Chondrocyte (in vitro differentiated cells): Measurements from ENCODE around the gene ABHD6. TPM values are rescaled to one million over a fixed set of nuclear protein-coding genes. Genes with fewer than 3 reads are reported as not detected.

Experiments
- DNase-seq: peaks from one replicate; pipeline ENCODE4 v3.0.0; 2021; ENCODE audit warnings: mixed read lengths, low spot score
- H3K27ac Mint-ChIP-seq: one replicate; pipeline ENCODE4 v1.8.0; 2021; ENCODE audit warnings: mild to moderate bottlenecking, moderate library complexity, mixed read lengths; ENCODE audit not compliant: unreplicated experiment
- H3K27me3 Mint-ChIP-seq: 2 replicates; pipeline ENCODE4 v1.8.0; 2021; ENCODE audit warnings: low read depth, mixed read lengths
- H3K36me3 Mint-ChIP-seq: 2 replicates; pipeline ENCODE4 v1.8.0; 2021; ENCODE audit warnings: low read depth, mixed read lengths
- H3K4me1 Mint-ChIP-seq: 2 replicates; pipeline ENCODE4 v1.8.0; 2021; ENCODE audit warnings: low read depth, mild to moderate bottlenecking, mixed read lengths
- H3K4me3 Mint-ChIP-seq: one replicate; pipeline ENCODE4 v1.8.0; 2021; ENCODE audit warnings: mild to moderate bottlenecking, moderate library complexity, mixed read lengths; ENCODE audit not compliant: unreplicated experiment
- H3K9me3 Mint-ChIP-seq: 2 replicates; pipeline ENCODE4 v1.8.0; 2021; ENCODE audit warnings: low read depth, mixed read lengths
- total RNA-seq: library from RNA; stranded (reverse); gene quantifications from 3 replicates; pipeline ENCODE4 v1.2.1, GENCODE V29; 2021
- TF ChIP-seq, protein P1 (sequence below): fragments of 200-600 bp; sonication (generic); IDR thresholded peaks from 2 replicates; pipeline ENCODE4 v1.5.0; 2021; ENCODE audit warnings: antibody characterized with exemption, mild to moderate bottlenecking, moderate library complexity

Gene ABHD6
- total RNA-seq, 1 donor from 2014 or later, result 7.4 TPM

DNA sequence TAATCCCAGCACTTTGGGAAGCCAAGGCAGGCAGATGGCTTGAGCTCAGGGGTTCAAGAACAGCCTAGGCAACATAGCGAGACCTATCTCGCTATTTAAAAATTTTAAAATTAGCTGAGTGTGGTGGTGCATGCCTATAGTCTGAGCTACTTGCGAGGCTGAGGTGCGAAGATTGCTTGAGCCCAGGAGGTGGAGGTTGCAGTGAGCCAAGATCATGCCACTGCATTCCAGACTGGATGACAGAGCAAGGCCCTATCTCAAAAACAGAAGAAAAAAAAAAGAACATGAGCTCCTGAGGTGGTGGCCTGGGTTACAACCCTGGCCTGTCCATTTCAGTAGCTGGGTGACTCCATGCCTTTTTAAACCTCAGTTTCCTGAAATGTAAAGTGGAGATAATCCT lies 34.1 kb upstream of the ABHD6 start:
- TF ChIP-seq, protein P1, sequence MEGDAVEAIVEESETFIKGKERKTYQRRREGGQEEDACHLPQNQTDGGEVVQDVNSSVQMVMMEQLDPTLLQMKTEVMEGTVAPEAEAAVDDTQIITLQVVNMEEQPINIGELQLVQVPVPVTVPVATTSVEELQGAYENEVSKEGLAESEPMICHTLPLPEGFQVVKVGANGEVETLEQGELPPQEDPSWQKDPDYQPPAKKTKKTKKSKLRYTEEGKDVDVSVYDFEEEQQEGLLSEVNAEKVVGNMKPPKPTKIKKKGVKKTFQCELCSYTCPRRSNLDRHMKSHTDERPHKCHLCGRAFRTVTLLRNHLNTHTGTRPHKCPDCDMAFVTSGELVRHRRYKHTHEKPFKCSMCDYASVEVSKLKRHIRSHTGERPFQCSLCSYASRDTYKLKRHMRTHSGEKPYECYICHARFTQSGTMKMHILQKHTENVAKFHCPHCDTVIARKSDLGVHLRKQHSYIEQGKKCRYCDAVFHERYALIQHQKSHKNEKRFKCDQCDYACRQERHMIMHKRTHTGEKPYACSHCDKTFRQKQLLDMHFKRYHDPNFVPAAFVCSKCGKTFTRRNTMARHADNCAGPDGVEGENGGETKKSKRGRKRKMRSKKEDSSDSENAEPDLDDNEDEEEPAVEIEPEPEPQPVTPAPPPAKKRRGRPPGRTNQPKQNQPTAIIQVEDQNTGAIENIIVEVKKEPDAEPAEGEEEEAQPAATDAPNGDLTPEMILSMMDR, result no peak
- Mint-ChIP-seq H3K9me3 (no peaks in the 10 kb centered on the region), H3K4me3 (no peak overlapping the region), H3K27ac (no peak overlapping the region), H3K36me3 (no peaks in the 10 kb centered on the region), H3K27me3 (no peaks in the 10 kb centered on the region), H3K4me1 (peaks cover 22% of the 10 kb centered on the region)
- peak; percentile 20 for DNase-seq

DNA sequence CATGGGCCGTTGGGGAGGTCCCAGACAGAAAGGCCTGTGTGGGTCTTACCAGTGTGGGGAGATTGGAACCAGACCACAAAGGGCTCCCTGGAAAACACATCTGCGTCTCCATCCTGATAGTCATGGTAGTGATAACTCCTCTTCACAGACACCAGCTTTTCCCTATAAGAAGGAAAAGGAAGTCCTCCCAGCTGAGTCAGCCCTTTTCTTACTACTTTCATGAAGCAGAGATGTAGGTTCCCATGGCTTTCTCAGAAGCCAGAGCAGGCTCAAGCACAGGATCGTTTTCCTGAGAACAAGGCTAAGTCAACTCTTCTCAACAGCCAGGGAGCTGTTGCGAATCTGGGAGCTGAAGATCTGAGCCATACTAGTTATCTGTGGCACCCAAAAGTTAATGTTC lies 32.9 kb upstream of the ABHD6 start:
- H3K36me3 Mint-ChIP-seq, result no peaks in the 10 kb centered on the region

DNA sequence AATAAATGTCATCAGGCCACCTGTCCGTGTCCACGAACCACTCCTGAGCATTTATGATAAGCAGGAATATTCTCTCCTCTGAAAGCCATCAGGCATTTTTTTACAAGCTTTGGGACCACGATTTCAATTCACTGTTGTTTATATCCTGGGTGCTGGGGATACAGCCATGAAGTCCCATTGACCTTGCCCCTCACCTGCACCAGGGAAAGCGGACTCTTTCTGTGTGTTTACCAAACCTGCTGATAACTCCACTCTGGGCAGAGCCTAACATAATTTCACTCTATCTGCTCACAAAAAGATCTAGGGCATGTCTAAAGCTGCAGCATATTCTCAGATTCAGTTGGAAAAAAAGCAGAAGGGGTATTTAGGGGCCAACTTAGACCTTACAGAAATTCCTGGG lies 31.6 kb upstream of the ABHD6 start:
- TF ChIP-seq, protein P1, result no peak
- no peak for DNase-seq
- H3K36me3 Mint-ChIP-seq, result no peaks in the 10 kb centered on the region
- H3K4me1 Mint-ChIP-seq, result peaks cover 10% of the 10 kb centered on the region
- no peak overlapping the region for H3K27ac Mint-ChIP-seq
- H3K9me3 Mint-ChIP-seq, result no peaks in the 10 kb centered on the region
- H3K4me3 Mint-ChIP-seq, result no peak overlapping the region
- peaks cover 7% of the 10 kb centered on the region for H3K27me3 Mint-ChIP-seq

More for the DNA sequence above, 32.9 kb upstream of the ABHD6 start:
- TF ChIP-seq, protein P1, result no peak
- Mint-ChIP-seq H3K27me3 (peaks cover 3% of the 10 kb centered on the region), H3K27ac (no peak overlapping the region), H3K9me3 (no peaks in the 10 kb centered on the region), H3K4me1 (peaks cover 16% of the 10 kb centered on the region), H3K4me3 (no peak overlapping the region)
- peak; percentile 26 for DNase-seq

DNA sequence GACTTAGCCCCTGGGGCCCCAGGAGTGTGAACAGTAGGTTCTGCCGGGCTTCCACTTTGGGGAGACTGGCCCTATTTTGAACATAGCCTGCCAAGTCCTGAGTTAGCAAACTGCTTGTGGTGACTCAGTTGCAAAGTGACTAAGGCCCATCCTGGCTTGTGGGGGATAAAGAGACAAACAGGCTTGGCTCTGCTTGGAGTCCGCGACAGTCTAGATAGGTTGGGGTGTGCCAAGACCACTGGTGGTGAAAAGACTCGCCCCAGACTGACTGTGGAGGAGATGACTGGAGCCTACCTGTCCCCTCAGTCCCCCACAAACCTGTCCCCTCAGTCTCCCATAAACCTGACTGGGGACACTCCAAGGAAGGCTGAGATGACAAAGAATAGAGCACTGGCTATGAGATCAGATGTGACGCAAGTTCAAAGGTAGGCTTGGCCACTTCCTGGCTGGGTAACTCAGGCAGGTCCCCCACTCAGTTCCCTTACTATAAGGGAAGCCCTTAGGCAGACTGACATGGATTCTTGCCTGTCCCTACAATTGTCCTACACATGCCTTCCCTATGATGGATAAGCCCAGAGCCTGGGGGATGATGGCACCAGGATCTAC lies 31.1 kb upstream of the ABHD6 start:
- H3K27ac Mint-ChIP-seq, result no peak overlapping the region
- peaks cover 7% of the 10 kb centered on the region for H3K27me3 Mint-ChIP-seq

DNA sequence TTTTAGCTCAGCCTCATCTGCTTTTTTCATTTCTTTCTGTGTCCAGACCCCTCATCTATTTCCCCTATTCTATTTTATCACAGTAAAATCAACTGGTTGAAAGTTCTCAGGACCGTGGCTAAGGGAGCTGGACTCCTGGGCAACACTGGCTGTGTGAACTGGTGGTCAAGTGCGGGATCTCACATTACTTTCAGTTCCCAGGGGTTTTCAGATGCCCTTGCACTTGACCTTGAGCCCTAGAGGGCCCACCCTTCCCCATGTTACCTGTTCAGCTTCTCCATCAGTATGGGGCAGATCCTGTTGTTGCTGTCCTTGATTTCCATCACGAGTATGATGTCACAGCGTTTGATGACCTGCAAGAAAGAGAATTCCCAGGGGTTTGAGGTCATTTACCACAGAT lies 29.6 kb upstream of the ABHD6 start:
- TF ChIP-seq, protein P1, result no peak
- DNase-seq, result no peak
- Mint-ChIP-seq H3K27ac (no peak overlapping the region), H3K27me3 (peaks cover 8% of the 10 kb centered on the region), H3K36me3 (no peaks in the 10 kb centered on the region), H3K9me3 (no peaks in the 10 kb centered on the region), H3K4me1 (no peaks in the 10 kb centered on the region), H3K4me3 (no peak overlapping the region)

More for the DNA sequence above, 31.1 kb upstream of the ABHD6 start:
- no peaks in the 10 kb centered on the region for H3K9me3 Mint-ChIP-seq
- H3K4me1 Mint-ChIP-seq, result peaks cover 4% of the 10 kb centered on the region
- H3K4me3 Mint-ChIP-seq, result no peak overlapping the region
- H3K36me3 Mint-ChIP-seq, result no peaks in the 10 kb centered on the region
- TF ChIP-seq, protein P1, result no peak
- peak; percentile 32 for DNase-seq
